Gastrocnemius medialis (tissue), 4 donors: ENCODE results near the gene TERB2.

Experiments used
- CTCF ChIP-seq, 5 experiments: fragments of 450-650 bp in 3 of 5; fragments of 200-600 bp in 2 of 5; sonication (generic) in 2 of 5; IDR thresholded peaks in 4 of 5; conservative IDR thresholded peaks in 1 of 5; 1 replicate in 4 of 5; 2 replicates in 1 of 5; pipeline ENCODE4 v1.5.1; 2016 to 2019; ENCODE audit warnings: antibody characterized with exemption in 5 of 5, mild to moderate bottlenecking in 3 of 5, moderate library complexity in 3 of 5
- POLR2A ChIP-seq, 2 donors: fragments of 450-650 bp; IDR thresholded peaks; one replicate each; pipeline ENCODE4 v1.6.1; 2017; ENCODE audit warnings: antibody characterized with exemption in 2 of 2, mild to moderate bottlenecking in 2 of 2, moderate library complexity in 2 of 2

GRCh38 chr15:44909423-44909822 is 47.1 kb upstream of the TERB2 start:
- TF ChIP-seq CTCF (IDR thresholded peaks at IDR 0.05 in 4 of 5, conservative IDR thresholded peaks at IDR 0.05 in 1 of 5) (no peak), POLR2A (IDR thresholded peaks at IDR 0.05) (no peak)
